Activated B cell treated with CpG ODN at 0.5 μM for 24 hours (primary cell): ENCODE data around the gene PTCSC3. TPM values are rescaled to one million over a fixed set of nuclear protein-coding genes. Genes with fewer than 3 reads are reported as not detected.

Experiments
- ATAC-seq: fragments of 200-7000 bp; cut with Tn5 transposase; one replicate; pipeline ENCODE4 v1.10.0; 2021; ENCODE audit warnings: low read depth, mild to moderate bottlenecking, moderate library complexity
- CTCF ChIA-PET: fragments of 350-600 bp; sonication (Branson Sonifier 250); formaldehyde crosslinking; loops from one replicate; lab custom pipeline; 2021; ENCODE audit warnings: antibody characterized with exemption; lab: Charles Lee
- POLR2A ChIA-PET: fragments of 350-600 bp; sonication (Branson Sonifier 250); formaldehyde crosslinking; loops from one replicate; lab custom pipeline; 2021; ENCODE audit warnings: antibody characterized with exemption; lab: Charles Lee
- DNase-seq: peaks from one replicate; pipeline ENCODE4 v3.0.0; 2022
- H3K27ac Mint-ChIP-seq: one replicate; pipeline ENCODE4 v1.8.0; 2020; ENCODE audit warnings: mixed read lengths
- H3K27me3 Mint-ChIP-seq: one replicate; pipeline ENCODE4 v1.8.0; 2021; ENCODE audit warnings: mixed read lengths
- H3K36me3 Mint-ChIP-seq: one replicate; pipeline ENCODE4 v1.8.0; 2021; ENCODE audit warnings: low read depth, mixed read lengths
- H3K4me1 Mint-ChIP-seq: one replicate; pipeline ENCODE4 v1.8.0; 2021; ENCODE audit warnings: mixed read lengths
- H3K4me3 Mint-ChIP-seq: one replicate; pipeline ENCODE4 v1.8.0; 2020; ENCODE audit warnings: mild to moderate bottlenecking, mixed read lengths
- H3K9me3 Mint-ChIP-seq: one replicate; pipeline ENCODE4 v1.8.0; 2020; ENCODE audit warnings: mixed read lengths
- intact Hi-C: fragments of 100-400 bp; cut with micrococcal nuclease; formaldehyde crosslinking; loops from one replicate; pipeline ENCODE4 v1.15.1; 2024
- total RNA-seq: library from RNA; stranded (reverse); gene quantifications from 2 replicates; pipeline ENCODE4 v1.2.3, GENCODE V29; 2022
- TF ChIP-seq, protein P1 (sequence below): fragments of 200-600 bp; IDR thresholded peaks from one replicate; pipeline ENCODE4 v1.8.0; 2022; ENCODE audit warnings: antibody characterized with exemption, mild to moderate bottlenecking

PTCSC3 gene
- total RNA-seq, 1 donor from 2014 or later = not detected

DNA sequence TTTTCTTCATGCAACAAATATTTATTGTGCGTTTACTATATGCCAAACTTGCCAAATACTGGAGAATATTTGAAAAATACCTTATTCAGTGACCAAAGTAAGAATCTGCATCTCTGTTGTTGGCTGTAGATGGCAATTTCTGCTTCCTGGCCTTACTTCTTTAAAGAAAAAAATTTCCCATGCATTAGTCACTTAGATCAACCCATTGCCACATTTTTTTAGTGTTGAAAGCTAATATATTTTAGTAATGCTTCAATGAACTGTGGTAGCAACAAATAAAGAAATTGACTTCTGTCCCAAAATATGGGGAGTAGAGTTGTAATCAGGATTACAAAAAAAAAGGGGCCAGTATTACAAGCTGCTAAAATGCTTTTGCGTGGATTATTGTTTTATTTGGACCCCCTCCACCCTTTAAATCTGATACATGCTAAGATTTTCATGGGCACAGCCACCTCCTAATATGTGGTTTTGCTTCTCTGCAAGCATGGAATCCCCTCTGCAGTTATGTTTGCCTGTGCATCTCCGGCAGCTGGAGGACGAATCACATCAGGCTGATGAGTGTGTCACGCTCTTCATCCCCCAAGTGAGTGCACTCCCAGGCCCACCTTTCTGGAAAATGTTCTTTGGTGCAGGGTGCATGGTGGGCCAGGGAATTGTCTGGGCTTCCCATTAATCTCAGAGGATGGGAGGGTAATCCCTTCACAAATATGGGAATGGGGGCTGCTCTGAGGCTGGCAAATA lies 38.1 kb upstream of the PTCSC3 start:
- H3K9me3 Mint-ChIP-seq = no peaks in the 10 kb centered on the region
- CTCF ChIA-PET = no interaction called here
- POLR2A ChIA-PET = no interaction called here
- TF ChIP-seq, protein P1, sequence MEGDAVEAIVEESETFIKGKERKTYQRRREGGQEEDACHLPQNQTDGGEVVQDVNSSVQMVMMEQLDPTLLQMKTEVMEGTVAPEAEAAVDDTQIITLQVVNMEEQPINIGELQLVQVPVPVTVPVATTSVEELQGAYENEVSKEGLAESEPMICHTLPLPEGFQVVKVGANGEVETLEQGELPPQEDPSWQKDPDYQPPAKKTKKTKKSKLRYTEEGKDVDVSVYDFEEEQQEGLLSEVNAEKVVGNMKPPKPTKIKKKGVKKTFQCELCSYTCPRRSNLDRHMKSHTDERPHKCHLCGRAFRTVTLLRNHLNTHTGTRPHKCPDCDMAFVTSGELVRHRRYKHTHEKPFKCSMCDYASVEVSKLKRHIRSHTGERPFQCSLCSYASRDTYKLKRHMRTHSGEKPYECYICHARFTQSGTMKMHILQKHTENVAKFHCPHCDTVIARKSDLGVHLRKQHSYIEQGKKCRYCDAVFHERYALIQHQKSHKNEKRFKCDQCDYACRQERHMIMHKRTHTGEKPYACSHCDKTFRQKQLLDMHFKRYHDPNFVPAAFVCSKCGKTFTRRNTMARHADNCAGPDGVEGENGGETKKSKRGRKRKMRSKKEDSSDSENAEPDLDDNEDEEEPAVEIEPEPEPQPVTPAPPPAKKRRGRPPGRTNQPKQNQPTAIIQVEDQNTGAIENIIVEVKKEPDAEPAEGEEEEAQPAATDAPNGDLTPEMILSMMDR = no peak
- no peak overlapping the region for H3K4me3 Mint-ChIP-seq
- H3K27ac Mint-ChIP-seq = no peak overlapping the region
- intact Hi-C loops = no loop called here
- no peaks in the 10 kb centered on the region for H3K36me3 Mint-ChIP-seq
- DNase-seq (no peak), ATAC-seq (no peak)
- H3K27me3 Mint-ChIP-seq = peaks cover 9% of the 10 kb centered on the region
- no peaks in the 10 kb centered on the region for H3K4me1 Mint-ChIP-seq

DNA sequence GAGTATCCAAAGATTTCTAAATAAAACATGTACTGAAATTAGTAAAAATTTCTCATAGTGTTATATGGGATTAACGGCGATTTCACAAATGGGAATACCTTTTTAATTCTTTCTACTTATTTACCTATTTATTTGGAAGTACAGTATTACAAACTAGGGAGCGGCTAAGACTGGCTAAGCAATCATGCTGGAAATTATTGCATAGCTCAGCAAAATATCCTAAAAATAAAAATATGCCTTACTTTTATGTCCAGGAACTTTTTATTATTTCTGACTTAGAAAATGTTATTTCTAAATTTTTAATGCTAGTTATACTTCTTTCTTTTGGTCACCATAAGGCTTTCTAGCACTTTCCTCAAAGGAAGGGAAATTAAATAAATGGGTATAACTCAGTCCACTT lies 36.5 kb upstream of the PTCSC3 start:
- DNase-seq = no peak
- no peak for ATAC-seq
- Mint-ChIP-seq H3K4me3 (no peak overlapping the region), H3K9me3 (no peaks in the 10 kb centered on the region), H3K36me3 (no peaks in the 10 kb centered on the region), H3K27me3 (peaks cover 9% of the 10 kb centered on the region), H3K4me1 (no peaks in the 10 kb centered on the region), H3K27ac (no peak overlapping the region)
- intact Hi-C loops = no loop called here
- ChIA-PET POLR2A (no interaction called here), CTCF (no interaction called here)
- TF ChIP-seq, protein P1 = no peak

DNA sequence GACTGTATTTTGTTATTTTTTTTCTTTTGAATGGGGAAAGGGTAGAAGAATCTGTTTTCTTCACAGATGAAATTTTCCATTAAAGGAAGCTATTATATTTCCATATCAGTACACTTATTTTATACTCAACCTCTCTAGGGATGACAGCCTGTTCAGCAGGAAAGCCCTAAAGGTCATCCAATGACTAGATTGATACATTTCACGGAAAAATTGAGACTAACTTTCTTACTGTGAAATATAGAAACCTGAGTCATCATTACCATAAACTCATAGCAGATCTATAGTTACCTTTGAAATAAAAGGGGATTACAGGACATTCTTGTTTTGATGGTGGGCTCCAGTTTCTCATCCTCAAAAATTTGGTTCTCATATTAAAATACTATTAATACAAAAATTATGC lies 36.1 kb upstream of the PTCSC3 start:
- Mint-ChIP-seq H3K9me3 (no peaks in the 10 kb centered on the region), H3K27ac (no peak overlapping the region), H3K4me3 (no peak overlapping the region), H3K4me1 (no peaks in the 10 kb centered on the region), H3K27me3 (peaks cover 9% of the 10 kb centered on the region), H3K36me3 (no peaks in the 10 kb centered on the region)
- ChIA-PET CTCF (no interaction called here), POLR2A (no interaction called here)
- intact Hi-C loops = no loop called here
- TF ChIP-seq, protein P1 = no peak
- DNase-seq = no peak
- no peak for ATAC-seq

DNA sequence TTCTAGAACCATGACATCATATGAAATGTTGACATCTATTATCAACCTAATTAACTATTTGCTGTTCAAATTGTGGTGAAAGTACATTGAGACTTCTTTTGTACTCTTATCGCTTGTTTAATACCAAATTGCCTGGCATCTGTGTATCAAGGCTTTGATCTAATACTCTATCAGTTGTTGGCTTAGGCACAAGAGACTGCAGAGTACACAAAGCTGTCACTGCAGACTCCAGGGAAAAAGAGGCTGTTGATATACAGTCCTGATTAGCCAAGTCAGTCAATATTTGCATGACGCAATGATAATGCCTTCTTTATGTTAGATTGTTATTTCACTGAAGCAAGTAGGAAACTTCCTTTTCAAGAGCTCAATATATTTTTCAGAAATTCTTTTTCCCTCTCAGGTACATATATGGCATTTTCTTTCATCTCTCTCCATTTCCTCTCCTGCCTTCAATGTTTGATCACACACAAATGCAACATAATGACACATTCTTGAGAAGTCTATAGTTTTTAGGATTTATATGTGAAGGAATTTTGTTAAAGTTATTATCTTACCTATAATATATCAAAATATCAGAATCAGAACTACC lies 32.3 kb upstream of the PTCSC3 start:
- TF ChIP-seq, protein P1 = no peak
- ChIA-PET CTCF (no interaction called here), POLR2A (no interaction called here)
- Mint-ChIP-seq H3K27me3 (peaks cover 2% of the 10 kb centered on the region), H3K27ac (no peak overlapping the region), H3K9me3 (no peaks in the 10 kb centered on the region), H3K4me1 (no peaks in the 10 kb centered on the region), H3K36me3 (no peaks in the 10 kb centered on the region), H3K4me3 (no peak overlapping the region)
- no peak for DNase-seq
- intact Hi-C loops = no loop called here
- no peak for ATAC-seq

DNA sequence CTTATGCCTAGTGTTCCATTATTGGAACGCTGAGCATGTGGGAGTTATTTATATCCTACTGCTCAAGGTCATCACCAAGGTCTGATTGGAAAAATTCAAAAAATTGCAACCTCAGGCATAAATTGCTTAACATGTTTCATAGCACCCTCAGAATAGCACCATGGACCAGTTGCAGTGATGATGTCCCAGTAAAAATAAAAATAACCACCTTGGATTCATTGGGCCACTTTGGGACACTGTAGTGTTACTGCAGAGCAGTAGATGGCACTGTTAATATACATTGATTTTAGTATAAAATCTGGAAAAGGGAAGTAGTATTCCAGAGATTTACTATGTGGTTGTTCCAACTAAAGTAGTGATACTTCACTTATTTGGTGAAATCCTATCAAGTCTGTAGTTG lies 31.0 kb upstream of the PTCSC3 start:
- H3K36me3 Mint-ChIP-seq = no peaks in the 10 kb centered on the region
- CTCF ChIA-PET = no interaction called here
- peaks cover 5% of the 10 kb centered on the region for H3K9me3 Mint-ChIP-seq
- H3K27me3 Mint-ChIP-seq = peaks cover 2% of the 10 kb centered on the region
- TF ChIP-seq, protein P1 = no peak
- H3K27ac Mint-ChIP-seq = no peak overlapping the region
- no peak overlapping the region for H3K4me3 Mint-ChIP-seq
- intact Hi-C loops = no loop called here
- DNase-seq = no peak
- no peak for ATAC-seq
- POLR2A ChIA-PET = no interaction called here
- no peaks in the 10 kb centered on the region for H3K4me1 Mint-ChIP-seq
